K562 (cell line): ENCODE measurements around the gene ZNF891. TPM values are rescaled to one million over a fixed set of nuclear protein-coding genes. Genes with fewer than 3 reads are reported as not detected.

Source experiments
- ATAC-seq: fragments of 200-7000 bp; cut with Tn5 transposase; 3 replicates; pipeline ENCODE4 v1.9.1; 2020; ENCODE audit warnings: moderate library complexity
- BruUV-seq: library from RNA; stranded (reverse); fragments of 400-500 nt; replicated peaks from 2 replicates; lab custom pipeline; 2021; lab: Mats Ljungman, UMichigan
- CTCF ChIA-PET: fragments of 300-600 bp; formaldehyde crosslinking; extraction: SDS; loops from one replicate; lab custom pipeline; 2021; ENCODE audit warnings: low intra/inter-chr PET ratio; lab: Yijun Ruan, JAX
- POLR2A ChIA-PET: fragments of 300-600, 350-650 bp; sonication (Branson Sonifier 250); formaldehyde crosslinking; extraction: SDS; loops from one replicate; lab custom pipeline; 2021; ENCODE audit warnings: antibody characterized with exemption, inconsistent platforms; lab: Yijun Ruan, JAX
- DNase-seq, 4 experiments: peaks; one replicate each; pipeline versions ENCODE4 v3.0.0 to v3.0.0-alpha.2; 2011 to 2018; ENCODE audit warnings: low spot score in 3 of 4, mixed read lengths in 3 of 4; ENCODE audit errors: extremely low read depth in 1 of 4
- FAIRE-seq: peaks from 2 replicates; lab custom pipeline; 2011; peaks lifted over from hg19 to GRCh38; lab: Jason Lieb, UNC
- H2AFZ ChIP-seq: 2 replicates; pipeline ENCODE4 v1.6.0; 2011; ENCODE audit warnings: low read depth, low read length, control low read depth, inconsistent platforms
- H3K27ac ChIP-seq: fragments of 200-600 bp; 3 replicates; pipeline ENCODE4 v1.8.0; 2011; ENCODE audit warnings: low read depth, mild to moderate bottlenecking, control low read depth, inconsistent platforms, low read length, moderate library complexity, mixed read lengths; ENCODE audit errors: extremely low read depth
- H3K27me3 ChIP-seq, 2 experiments: fragments of 300-600 bp in 1 of 2; 2 replicates in 1 of 2; 3 replicates in 1 of 2; pipeline versions ENCODE4 v1.6.0 to v1.8.0; 2011; ENCODE audit warnings: inconsistent platforms in 2 of 2, low read length in 2 of 2, mild to moderate bottlenecking in 1 of 2, mixed read lengths in 1 of 2, moderate library complexity in 1 of 2; ENCODE audit not compliant: control insufficient read depth in 2 of 2, insufficient read depth in 2 of 2
- H3K36me3 ChIP-seq: fragments of 300-600 bp; 3 replicates; pipeline ENCODE4 v1.8.0; 2011; ENCODE audit warnings: mild to moderate bottlenecking, low read length, inconsistent platforms; ENCODE audit not compliant: control insufficient read depth, insufficient read depth
- H3K4me1 ChIP-seq, 2 experiments: fragments of 200-600 bp in 1 of 2; replicated peaks in 1 of 2; 2 replicates in 1 of 2; 3 replicates in 1 of 2; pipeline versions ENCODE4 v1.5.1 to v1.8.0; 2011; ENCODE audit warnings: inconsistent platforms in 2 of 2, low read length in 2 of 2, mild to moderate bottlenecking in 1 of 2, mixed read lengths in 1 of 2, moderate library complexity in 1 of 2; ENCODE audit not compliant: control insufficient read depth in 2 of 2, insufficient read depth in 2 of 2
- H3K4me2 ChIP-seq: 2 replicates; pipeline ENCODE4 v1.6.1; 2011; ENCODE audit warnings: low read length, control low read depth, inconsistent platforms, mixed read lengths; ENCODE audit not compliant: insufficient read depth
- H3K4me3 ChIP-seq: fragments of 200-600 bp; sonication (generic), shearing (Covaris generic); 2 replicates; pipeline ENCODE4 v1.5.1; 2016; ENCODE audit warnings: control low read depth, inconsistent platforms
- H3K79me2 ChIP-seq: fragments of 200-600 bp; 3 replicates; pipeline ENCODE4 v1.8.0; 2011; ENCODE audit warnings: low read length, inconsistent platforms; ENCODE audit not compliant: control insufficient read depth, insufficient read depth
- H3K9ac ChIP-seq, 2 experiments: 2 replicates each; pipeline versions ENCODE4 v1.6.0 to v1.6.1; 2011; ENCODE audit warnings: low read depth in 2 of 2, low read length in 2 of 2, control low read depth in 1 of 2, inconsistent platforms in 1 of 2, mild to moderate bottlenecking in 1 of 2, mixed read lengths in 1 of 2; ENCODE audit not compliant: insufficient read depth in 1 of 2
- H3K9me1 ChIP-seq: one replicate; pipeline ENCODE4 v1.6.0; 2011; ENCODE audit warnings: inconsistent platforms, mild to moderate bottlenecking, low read length, moderate library complexity; ENCODE audit not compliant: control insufficient read depth, insufficient read depth
- H3K9me3 ChIP-seq: replicated peaks from 2 replicates; pipeline ENCODE4 v1.5.1; 2011; ENCODE audit warnings: low read depth, low read length, inconsistent platforms; ENCODE audit not compliant: control insufficient read depth, insufficient read depth
- H4K20me1 ChIP-seq: replicated peaks from 2 replicates; pipeline ENCODE4 v1.6.1; 2011; ENCODE audit warnings: low read length, inconsistent platforms, mixed read lengths; ENCODE audit not compliant: control insufficient read depth, insufficient read depth
- CBX5 ChIP-seq: IDR thresholded peaks from 2 replicates; pipeline ENCODE4 v1.6.1; 2014; ENCODE audit warnings: low read depth, borderline replicate concordance
- KDM5B ChIP-seq: fragments of 200-600 bp; sonication (generic); IDR thresholded peaks from 2 replicates; pipeline ENCODE4 v1.6.1; 2012; ENCODE audit warnings: low read depth, mild to moderate bottlenecking, moderate library complexity, low read length, control low read depth, inconsistent platforms; ENCODE audit not compliant: insufficient replicate concordance
- SMARCC2 ChIP-seq: fragments of 450-650 bp; IDR thresholded peaks from 2 replicates; pipeline ENCODE4 v1.6.1; 2017; ENCODE audit warnings: antibody characterized with exemption, moderate library complexity, mild to moderate bottlenecking, low read depth
- ZNF75A ChIP-seq: fragments of 450-650 bp; formaldehyde crosslinking; IDR thresholded peaks from 2 replicates; pipeline ENCODE4 v1.4.0; 2020; ENCODE audit warnings: mild to moderate bottlenecking
- WGBS: fragments of 100-300 bp; shearing (Covaris generic); methylation state at CpG from one replicate; pipeline ENCODE4 v1.1.6; 2016; ENCODE audit warnings: low coverage, mixed read lengths; ENCODE audit not compliant: insufficient coverage; ENCODE audit errors: missing lambda C conversion rate; 5-methylcytosine and 5-hydroxymethylcytosine counted together
- in situ Hi-C: fragments of 300-500 bp; cut with MboI; formaldehyde crosslinking; loops from 4 replicates; pipeline ENCODE4 v1.15.0; 2018; ENCODE audit warnings: inconsistent platforms, mixed read lengths
- intact Hi-C: fragments of 100-400 bp; cut with micrococcal nuclease; formaldehyde crosslinking; loops from 2 replicates; pipeline ENCODE4 v1.14.2; 2022
- polyA plus RNA-seq, 8 experiments: library from polyadenylated mRNA; depleted of rRNA in 4 of 8; stranded (reverse) in 5 of 8; unstranded in 3 of 8; fragments of >200 nt; fragmentation: Nextera tagmentation in 2 of 8; fragmentation: Illumina TruSeq in 1 of 8; extraction: Ambion mirVana in 2 of 8; extraction: Trizol in 1 of 8; gene quantifications; 2 replicates each; pipeline versions ENCODE4 v1.2.1 to v1.2.3, GENCODE V29; 2011 to 2014; ENCODE audit warnings: inconsistent platforms in 1 of 8, missing spikeins in 1 of 8
- total RNA-seq, 7 experiments: library from RNA; depleted of rRNA in 6 of 7; stranded (reverse); fragments of >200 nt in 6 of 7; fragmentation: Illumina TruSeq in 2 of 7; extraction: Trizol in 2 of 7; gene quantifications; 2 replicates each; pipeline versions ENCODE4 v1.2.1 to v1.2.3, GENCODE V29; 2011 to 2021; ENCODE audit warnings: low replicate concordance in 1 of 7
- TF ChIP-seq, protein P1 (sequence below): fragments of 250-450 bp; sonication (Bioruptor Pico); IDR thresholded peaks from 2 replicates; pipeline ENCODE4 v1.5.1; 2021; ENCODE audit warnings: mild to moderate bottlenecking
- TF ChIP-seq, protein P2 (sequence below): fragments of 450-650 bp; IDR thresholded peaks from 2 replicates; pipeline ENCODE4 v1.6.1; 2018; ENCODE audit warnings: mild to moderate bottlenecking, low read depth; ENCODE audit not compliant: partially characterized antibody

ZNF891 gene
- total and polyA plus RNA-seq, 9 of the 15 experiments (the other 6 are each of a cell fraction or from before 2014, with no cell fraction given): 0.41 to 2.0 (median 1.3) TPM

DNA sequence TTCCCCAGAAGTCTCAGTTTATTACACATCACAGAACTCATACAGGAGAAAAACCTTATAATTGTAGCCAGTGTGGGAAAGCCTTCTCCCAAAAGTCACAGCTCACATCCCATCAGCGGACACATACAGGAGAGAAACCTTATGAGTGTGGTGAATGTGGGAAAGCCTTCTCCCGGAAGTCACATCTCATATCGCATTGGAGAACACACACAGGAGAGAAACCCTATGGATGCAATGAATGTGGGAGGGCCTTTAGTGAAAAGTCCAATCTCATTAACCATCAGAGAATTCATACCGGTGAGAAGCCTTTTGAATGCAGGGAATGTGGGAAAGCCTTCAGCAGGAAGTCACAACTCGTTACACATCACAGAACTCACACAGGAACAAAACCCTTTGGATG, 72.6 kb downstream of the ZNF891 start:
- H4K20me1 ChIP-seq: no peaks in the 10 kb centered on the region
- no peak for FAIRE-seq
- 94% methylated on average over 5 of the region's 5 CpGs for WGBS

More for the DNA sequence above, 72.6 kb downstream of the ZNF891 start:
- peaks cover 59% of the 10 kb centered on the region for H3K9me3 ChIP-seq
- H2AFZ ChIP-seq: no peak overlapping the region
- H3K4me3 ChIP-seq: no peak overlapping the region
- H3K79me2 ChIP-seq: no peaks in the 10 kb centered on the region
- H3K4me2 ChIP-seq: no peak overlapping the region
- in situ Hi-C loops (no loop called here), intact Hi-C loops (no loop called here)
- ATAC-seq (no peak), DNase-seq (no peak)
- H3K4me1 ChIP-seq: no peaks in the 10 kb centered on the region
- no peaks in the 10 kb centered on the region for H3K27me3 ChIP-seq
- BruUV-seq: no TSS peak
- peaks cover 17% of the 10 kb centered on the region; the same call in 2 of the 3 replicates for H3K36me3 ChIP-seq
- ChIA-PET CTCF (no interaction called here), POLR2A (no interaction called here)
- no peak overlapping the region for H3K27ac ChIP-seq
- TF ChIP-seq ZNF75A (CRISPR knock-in tag) (peak; percentile 96), CBX5 (0 out of 2 replicates have a peak, but pooled peaks have one; percentile 15), KDM5B (no peak), SMARCC2 (no peak)
- TF ChIP-seq, protein P1, sequence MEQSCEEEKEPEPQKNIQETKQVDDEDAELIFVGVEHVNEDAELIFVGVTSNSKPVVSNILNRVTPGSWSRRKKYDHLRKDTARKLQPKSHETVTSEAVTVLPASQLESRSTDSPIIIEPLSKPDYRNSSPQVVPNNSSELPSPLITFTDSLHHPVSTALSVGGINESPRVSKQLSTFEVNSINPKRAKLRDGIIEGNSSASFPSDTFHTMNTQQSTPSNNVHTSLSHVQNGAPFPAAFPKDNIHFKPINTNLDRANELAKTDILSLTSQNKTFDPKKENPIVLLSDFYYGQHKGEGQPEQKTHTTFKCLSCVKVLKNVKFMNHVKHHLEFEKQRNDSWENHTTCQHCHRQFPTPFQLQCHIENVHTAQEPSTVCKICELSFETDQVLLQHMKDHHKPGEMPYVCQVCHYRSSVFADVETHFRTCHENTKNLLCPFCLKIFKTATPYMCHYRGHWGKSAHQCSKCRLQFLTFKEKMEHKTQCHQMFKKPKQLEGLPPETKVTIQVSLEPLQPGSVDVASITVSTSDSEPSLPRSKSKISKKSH (CRISPR knock-in tag): 0 out of 2 replicates have a peak, but pooled peaks have one; percentile 45
- TF ChIP-seq, protein P2, sequence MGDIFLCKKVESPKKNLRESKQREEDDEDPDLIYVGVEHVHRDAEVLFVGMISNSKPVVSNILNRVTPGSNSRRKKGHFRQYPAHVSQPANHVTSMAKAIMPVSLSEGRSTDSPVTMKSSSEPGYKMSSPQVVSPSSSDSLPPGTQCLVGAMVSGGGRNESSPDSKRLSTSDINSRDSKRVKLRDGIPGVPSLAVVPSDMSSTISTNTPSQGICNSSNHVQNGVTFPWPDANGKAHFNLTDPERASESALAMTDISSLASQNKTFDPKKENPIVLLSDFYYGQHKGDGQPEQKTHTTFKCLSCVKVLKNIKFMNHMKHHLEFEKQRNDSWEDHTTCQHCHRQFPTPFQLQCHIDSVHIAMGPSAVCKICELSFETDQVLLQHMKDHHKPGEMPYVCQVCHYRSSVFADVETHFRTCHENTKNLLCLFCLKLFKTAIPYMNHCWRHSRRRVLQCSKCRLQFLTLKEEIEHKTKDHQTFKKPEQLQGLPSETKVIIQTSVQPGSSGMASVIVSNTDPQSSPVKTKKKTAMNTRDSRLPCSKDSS: peak; percentile 62
- no peaks in the 10 kb centered on the region for H3K9me1 ChIP-seq
- H3K9ac ChIP-seq: no peak overlapping the region

Other genes with a start within 250 kb of the ZNF891 start
Only the 7 nearest of the 8 such genes appear.
- 0.45 and 0.82 TPM in 2 replicates for gene ZNF605, start 174.0 kb downstream of the ZNF891 start, total RNA-seq (2014; rRNA removed)
- gene ZNF605, start 174.0 kb downstream of the ZNF891 start, total RNA-seq (2014; rRNA removed; fragmentation: Illumina TruSeq; extraction: Trizol): 1.1 TPM in 2 replicates
- 0.60 and 1.1 TPM in 2 replicates for gene ZNF605, start 174.0 kb downstream of the ZNF891 start, total RNA-seq (2015; rRNA removed; fragmentation: Illumina TruSeq; extraction: Trizol)
- 0.51 and 0.60 TPM in 2 replicates for gene ZNF605, start 174.0 kb downstream of the ZNF891 start, total RNA-seq (2021)
- 0.16 and 0.46 TPM in 2 replicates for gene ZNF605, start 174.0 kb downstream of the ZNF891 start, polyA plus RNA-seq (2011; rRNA removed)
- gene ZNF605, start 174.0 kb downstream of the ZNF891 start, polyA plus RNA-seq (2014; fragmentation: Illumina TruSeq; extraction: Trizol): 0.48 and 0.55 TPM in 2 replicates
- gene ZNF605, start 174.0 kb downstream of the ZNF891 start, polyA plus RNA-seq (2014; fragmentation: Nextera tagmentation; extraction: Ambion mirVana): under 1 TPM; 0.68 to 0.84 TPM
- 0.28 and 0.69 TPM in 2 replicates for gene ZNF605, start 174.0 kb downstream of the ZNF891 start, polyA plus RNA-seq (2014; rRNA removed)
- gene ZNF26, start 143.9 kb downstream of the ZNF891 start, total RNA-seq (2014; rRNA removed): 10.8 and 13.4 TPM in 2 replicates
- 6.4 and 8.1 TPM in 2 replicates for gene ZNF26, start 143.9 kb downstream of the ZNF891 start, total RNA-seq (2014; rRNA removed; fragmentation: Illumina TruSeq; extraction: Trizol)
- 6.7 and 9.9 TPM in 2 replicates for gene ZNF26, start 143.9 kb downstream of the ZNF891 start, total RNA-seq (2015; rRNA removed; fragmentation: Illumina TruSeq; extraction: Trizol)
- gene ZNF26, start 143.9 kb downstream of the ZNF891 start, total RNA-seq (2021): 14.1 and 14.3 TPM in 2 replicates
- 6.6 and 8.0 TPM in 2 replicates for gene ZNF26, start 143.9 kb downstream of the ZNF891 start, polyA plus RNA-seq (2011; rRNA removed)
- gene ZNF26, start 143.9 kb downstream of the ZNF891 start, polyA plus RNA-seq (2014; fragmentation: Illumina TruSeq; extraction: Trizol): 4.5 and 4.8 TPM in 2 replicates
- gene ZNF26, start 143.9 kb downstream of the ZNF891 start, polyA plus RNA-seq (2014; fragmentation: Nextera tagmentation; extraction: Ambion mirVana): 1 to 10 TPM; 1.2 to 1.4 TPM
- gene ZNF26, start 143.9 kb downstream of the ZNF891 start, polyA plus RNA-seq (2014; rRNA removed): 12.0 and 14.9 TPM in 2 replicates
- gene ZNF84, start 92.8 kb downstream of the ZNF891 start, total RNA-seq (2014; rRNA removed): 7.4 and 9.1 TPM in 2 replicates
- gene ZNF84, start 92.8 kb downstream of the ZNF891 start, total RNA-seq (2014; rRNA removed; fragmentation: Illumina TruSeq; extraction: Trizol): 19.2 and 19.7 TPM in 2 replicates
- gene ZNF84, start 92.8 kb downstream of the ZNF891 start, total RNA-seq (2015; rRNA removed; fragmentation: Illumina TruSeq; extraction: Trizol): 16.2 and 16.7 TPM in 2 replicates
- 10.3 and 11.1 TPM in 2 replicates for gene ZNF84, start 92.8 kb downstream of the ZNF891 start, total RNA-seq (2021)
- 21.8 and 24.3 TPM in 2 replicates for gene ZNF84, start 92.8 kb downstream of the ZNF891 start, polyA plus RNA-seq (2011; rRNA removed)
- gene ZNF84, start 92.8 kb downstream of the ZNF891 start, polyA plus RNA-seq (2014; fragmentation: Illumina TruSeq; extraction: Trizol): 11.6 and 12.1 TPM in 2 replicates
- 10 to 100 TPM in 1 of 2 experiments, 1 to 10 TPM in 1; 8.8 to 12.1 TPM for gene ZNF84, start 92.8 kb downstream of the ZNF891 start, polyA plus RNA-seq (2014; fragmentation: Nextera tagmentation; extraction: Ambion mirVana)
- 12.2 and 12.8 TPM in 2 replicates for gene ZNF84, start 92.8 kb downstream of the ZNF891 start, polyA plus RNA-seq (2014; rRNA removed)
- 10.9 and 12.8 TPM in 2 replicates for gene ZNF140, start 49.4 kb downstream of the ZNF891 start, total RNA-seq (2014; rRNA removed)
- gene ZNF140, start 49.4 kb downstream of the ZNF891 start, total RNA-seq (2014; rRNA removed; fragmentation: Illumina TruSeq; extraction: Trizol): 6.8 and 8.4 TPM in 2 replicates
- gene ZNF140, start 49.4 kb downstream of the ZNF891 start, total RNA-seq (2015; rRNA removed; fragmentation: Illumina TruSeq; extraction: Trizol): 6.7 and 7.2 TPM in 2 replicates
- 4.0 and 4.9 TPM in 2 replicates for gene ZNF140, start 49.4 kb downstream of the ZNF891 start, total RNA-seq (2021)
- 6.4 and 7.8 TPM in 2 replicates for gene ZNF140, start 49.4 kb downstream of the ZNF891 start, polyA plus RNA-seq (2011; rRNA removed)
- gene ZNF140, start 49.4 kb downstream of the ZNF891 start, polyA plus RNA-seq (2014; fragmentation: Illumina TruSeq; extraction: Trizol): 5.3 and 6.1 TPM in 2 replicates
- 1 to 10 TPM; 1.6 to 3.4 TPM for gene ZNF140, start 49.4 kb downstream of the ZNF891 start, polyA plus RNA-seq (2014; fragmentation: Nextera tagmentation; extraction: Ambion mirVana)
- 4.3 and 4.5 TPM in 2 replicates for gene ZNF140, start 49.4 kb downstream of the ZNF891 start, polyA plus RNA-seq (2014; rRNA removed)
- gene ZNF10, start 353 bp upstream of the ZNF891 start, total RNA-seq (2014; rRNA removed): 2.1 and 5.8 TPM in 2 replicates
- gene ZNF10, start 353 bp upstream of the ZNF891 start, total RNA-seq (2014; rRNA removed; fragmentation: Illumina TruSeq; extraction: Trizol): 5.0 TPM in 2 replicates
- gene ZNF10, start 353 bp upstream of the ZNF891 start, total RNA-seq (2015; rRNA removed; fragmentation: Illumina TruSeq; extraction: Trizol): 4.4 and 4.6 TPM in 2 replicates
- 4.3 and 5.0 TPM in 2 replicates for gene ZNF10, start 353 bp upstream of the ZNF891 start, total RNA-seq (2021)
- gene ZNF10, start 353 bp upstream of the ZNF891 start, polyA plus RNA-seq (2011; rRNA removed): 4.5 and 4.9 TPM in 2 replicates
- 3.5 and 5.8 TPM in 2 replicates for gene ZNF10, start 353 bp upstream of the ZNF891 start, polyA plus RNA-seq (2014; fragmentation: Illumina TruSeq; extraction: Trizol)
- 1 to 10 TPM; 4.8 to 5.2 TPM for gene ZNF10, start 353 bp upstream of the ZNF891 start, polyA plus RNA-seq (2014; fragmentation: Nextera tagmentation; extraction: Ambion mirVana)
- 2.1 and 4.1 TPM in 2 replicates for gene ZNF10, start 353 bp upstream of the ZNF891 start, polyA plus RNA-seq (2014; rRNA removed)
- gene ZNF268, start 51.2 kb upstream of the ZNF891 start, total RNA-seq (2014; rRNA removed): 10.4 and 14.8 TPM in 2 replicates
- 12.0 and 12.3 TPM in 2 replicates for gene ZNF268, start 51.2 kb upstream of the ZNF891 start, total RNA-seq (2014; rRNA removed; fragmentation: Illumina TruSeq; extraction: Trizol)
- gene ZNF268, start 51.2 kb upstream of the ZNF891 start, total RNA-seq (2015; rRNA removed; fragmentation: Illumina TruSeq; extraction: Trizol): 10.9 and 11.3 TPM in 2 replicates
- 8.2 and 9.3 TPM in 2 replicates for gene ZNF268, start 51.2 kb upstream of the ZNF891 start, total RNA-seq (2021)
- 4.3 and 7.5 TPM in 2 replicates for gene ZNF268, start 51.2 kb upstream of the ZNF891 start, polyA plus RNA-seq (2011; rRNA removed)
- gene ZNF268, start 51.2 kb upstream of the ZNF891 start, polyA plus RNA-seq (2014; fragmentation: Illumina TruSeq; extraction: Trizol): 4.8 and 6.3 TPM in 2 replicates
- 1 to 10 TPM; 6.5 to 7.7 TPM for gene ZNF268, start 51.2 kb upstream of the ZNF891 start, polyA plus RNA-seq (2014; fragmentation: Nextera tagmentation; extraction: Ambion mirVana)
- 5.1 and 5.8 TPM in 2 replicates for gene ZNF268, start 51.2 kb upstream of the ZNF891 start, polyA plus RNA-seq (2014; rRNA removed)
- gene ANHX, start 105.6 kb upstream of the ZNF891 start, total RNA-seq (2014; rRNA removed): not detected in 2 replicates
- not detected in 2 replicates for gene ANHX, start 105.6 kb upstream of the ZNF891 start, total RNA-seq (2014; rRNA removed; fragmentation: Illumina TruSeq; extraction: Trizol)
- gene ANHX, start 105.6 kb upstream of the ZNF891 start, total RNA-seq (2015; rRNA removed; fragmentation: Illumina TruSeq; extraction: Trizol): not detected in 2 replicates
- gene ANHX, start 105.6 kb upstream of the ZNF891 start, total RNA-seq (2021): not detected in 2 replicates
- not detected in 2 replicates for gene ANHX, start 105.6 kb upstream of the ZNF891 start, polyA plus RNA-seq (2011; rRNA removed)
- gene ANHX, start 105.6 kb upstream of the ZNF891 start, polyA plus RNA-seq (2014; fragmentation: Illumina TruSeq; extraction: Trizol): not detected in 2 replicates
- gene ANHX, start 105.6 kb upstream of the ZNF891 start, polyA plus RNA-seq (2014; fragmentation: Nextera tagmentation; extraction: Ambion mirVana): not detected
- gene ANHX, start 105.6 kb upstream of the ZNF891 start, polyA plus RNA-seq (2014; rRNA removed): not detected in 2 replicates